RPMI8226 (cell line): ENCODE results near the gene ABCB10.
"Not testable (repeated sequence)": the region's sequence is repeated elsewhere in the genome, so short reads cannot be mapped to it uniquely, and the experiment has no call there.

Source experiments
- DNase-seq: peaks from one replicate; pipeline ENCODE4 v3.0.0-alpha.2; 2015

The ABCB10 gene

GRCh38 chr1:229558460-229559335 is at the start of gene ABCB10:
Gene ABCB10, minus strand, starts transcription at chr1:229558707. Its CDS starts 55 bp downstream, at chr1:229558652.
- DNase-seq: peak; percentile 99

GRCh38 chr1:229607370-229607769 is 48.9 kb upstream of the ABCB10 start:
- no peak for DNase-seq

DNA sequence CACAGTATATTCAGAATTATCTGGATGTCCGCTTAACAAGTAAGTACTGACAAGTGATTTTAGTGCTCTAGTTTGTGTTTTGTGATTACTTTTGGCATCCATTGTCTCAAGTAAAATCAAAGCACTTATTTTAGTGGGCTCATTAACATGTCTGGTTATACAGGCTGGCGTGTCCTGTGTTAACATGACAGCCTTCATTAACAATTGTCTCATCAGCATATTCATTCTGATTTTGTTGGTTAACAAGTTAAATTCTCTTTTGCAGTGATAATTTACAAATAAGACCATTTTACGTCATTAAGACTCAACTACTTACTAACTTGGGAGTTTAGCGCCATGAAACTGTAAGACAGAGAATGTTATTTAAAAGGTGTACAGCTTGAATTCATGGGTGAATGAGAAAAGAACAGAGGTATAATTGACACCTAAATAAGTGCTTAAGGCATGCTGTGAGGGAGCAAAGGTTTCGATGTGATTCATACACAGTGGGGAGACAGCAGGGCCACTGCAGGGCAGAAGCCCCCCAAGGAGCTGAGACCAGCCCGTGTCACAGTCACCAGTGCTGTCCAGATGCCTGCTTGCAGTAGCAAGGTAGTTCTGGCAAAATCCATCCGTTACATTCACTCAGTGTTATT is 45.0 kb upstream of the ABCB10 start:
- no peak for DNase-seq

- DNase-seq: no peak
Observed at GRCh38 chr1:229600229-229600628, 41.7 kb upstream of the ABCB10 start.

- no peak for DNase-seq
Observed at GRCh38 chr1:229599218-229599954, 40.9 kb upstream of the ABCB10 start.

- no peak for DNase-seq
Observed at GRCh38 chr1:229597877-229598276, 39.4 kb upstream of the ABCB10 start.

- DNase-seq: no peak
Observed at GRCh38 chr1:229596925-229597699, 38.6 kb upstream of the ABCB10 start.

GRCh38 chr1:229595876-229596275 is 37.4 kb upstream of the ABCB10 start:
- DNase-seq: not testable (repeated sequence)

GRCh38 chr1:229594227-229595008 is 35.9 kb upstream of the ABCB10 start:
- DNase-seq: no peak

GRCh38 chr1:229593800-229594199 is 35.3 kb upstream of the ABCB10 start:
- no peak for DNase-seq

GRCh38 chr1:229590119-229590518 is 31.6 kb upstream of the ABCB10 start:
- no peak for DNase-seq

- DNase-seq: no peak
Observed at GRCh38 chr1:229585338-229585737, 26.8 kb upstream of the ABCB10 start.

GRCh38 chr1:229582715-229583114 is 24.2 kb upstream of the ABCB10 start:
- no peak for DNase-seq

GRCh38 chr1:229582011-229582694 is 23.6 kb upstream of the ABCB10 start:
- DNase-seq: no peak

DNA sequence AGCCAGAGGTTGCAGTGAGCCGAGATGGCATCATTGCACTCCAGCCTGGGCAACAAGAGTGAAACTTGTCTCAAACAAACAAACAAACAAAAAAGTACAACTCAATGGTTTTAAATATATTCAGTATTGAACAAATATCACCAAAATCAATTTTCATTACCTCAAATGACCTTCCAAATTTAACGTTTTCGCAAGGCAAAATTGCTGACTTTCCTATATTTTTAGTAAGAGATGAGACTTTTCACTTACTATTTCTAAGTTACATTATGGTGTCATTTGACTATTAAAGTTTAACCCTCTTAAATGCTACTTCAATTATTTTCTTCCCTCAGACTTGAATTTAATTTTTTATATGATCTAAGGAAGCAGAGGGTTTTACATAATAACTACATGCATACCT is 23.0 kb upstream of the ABCB10 start:
- no peak for DNase-seq

- DNase-seq: peak; percentile 94
Observed at GRCh38 chr1:229579059-229579673, 20.7 kb upstream of the ABCB10 start.

GRCh38 chr1:229578168-229579058 is 19.9 kb upstream of the ABCB10 start:
- no peak for DNase-seq

DNA sequence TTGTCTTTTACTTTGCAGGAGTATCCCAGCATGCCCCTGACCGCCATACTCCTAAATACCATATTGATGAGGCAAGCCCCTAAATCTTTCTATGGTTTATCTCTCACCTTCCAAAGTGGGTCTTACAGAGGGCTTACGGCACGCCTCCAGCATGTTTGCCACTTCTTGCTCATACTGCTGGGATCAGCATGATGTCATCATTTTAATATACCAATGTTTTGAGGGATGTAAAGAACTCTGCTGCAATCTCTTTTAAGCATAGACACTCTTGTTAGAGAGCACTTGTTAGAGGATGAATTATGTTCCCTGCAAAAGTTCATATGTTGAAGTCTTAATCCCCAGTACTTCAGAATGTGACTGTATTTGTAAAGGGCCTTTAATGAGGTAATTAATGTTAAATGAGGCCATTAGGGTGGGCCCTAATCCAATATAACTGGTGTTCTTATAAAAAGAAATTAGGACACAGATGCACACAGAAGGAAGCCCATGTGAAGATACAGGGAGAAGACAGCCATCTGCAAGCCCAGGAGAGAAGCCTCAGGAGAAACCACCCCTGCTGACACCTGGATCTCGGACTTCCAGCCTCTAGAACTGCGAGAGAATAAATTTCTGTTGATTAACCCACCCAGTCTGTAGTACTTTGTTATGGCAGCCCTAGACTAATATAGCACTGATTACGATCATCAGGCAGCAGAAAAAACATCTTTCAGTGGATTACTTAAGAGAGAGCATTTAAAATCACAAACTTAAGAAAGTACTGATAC is 16.4 kb upstream of the ABCB10 start:
- no peak for DNase-seq

DNA sequence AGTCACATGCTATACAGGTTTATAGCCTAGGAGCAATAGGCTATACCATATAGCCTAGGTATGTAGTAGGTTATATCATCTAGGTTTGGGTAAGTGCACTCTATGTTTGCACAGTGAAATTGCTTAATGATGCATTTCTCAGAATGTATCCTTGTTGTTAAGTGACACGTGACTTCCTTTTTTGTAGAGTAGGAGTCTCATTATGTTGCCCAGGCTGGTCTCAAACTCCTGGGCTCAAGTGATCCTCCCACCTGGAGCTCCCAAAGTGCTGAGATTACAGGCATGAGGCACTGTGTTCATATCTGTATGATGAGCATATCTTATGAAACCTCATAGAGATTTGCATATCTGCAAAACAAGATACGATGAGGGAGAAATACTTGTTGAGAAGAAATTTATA is 13.8 kb upstream of the ABCB10 start:
- peak; percentile 86 for DNase-seq
